PFSK-1 (cell line): ENCODE data around the gene PIEZO2.

Experiments used
- POLR2AphosphoS5 ChIP-seq: IDR thresholded peaks from 2 replicates; pipeline ENCODE4 v1.6.1; 2012; ENCODE audit warnings: low read depth, mild to moderate bottlenecking, control low read depth, low read length, moderate library complexity
- TAF1 ChIP-seq: IDR thresholded peaks from 2 replicates; pipeline ENCODE4 v1.6.1; 2012; ENCODE audit warnings: low read length, control low read depth, borderline replicate concordance; ENCODE audit not compliant: insufficient read depth
- TF ChIP-seq, protein P1 (sequence below), 2 experiments: IDR thresholded peaks; 2 replicates each; pipeline versions ENCODE4 v1.6.1 to v1.8.0; 2011 to 2012; ENCODE audit warnings: low read depth in 2 of 2, low read length in 2 of 2, control low read depth in 1 of 2, inconsistent platforms in 1 of 2, mild to moderate bottlenecking in 1 of 2, moderate library complexity in 1 of 2; ENCODE audit not compliant: insufficient read depth in 1 of 2

DNA sequence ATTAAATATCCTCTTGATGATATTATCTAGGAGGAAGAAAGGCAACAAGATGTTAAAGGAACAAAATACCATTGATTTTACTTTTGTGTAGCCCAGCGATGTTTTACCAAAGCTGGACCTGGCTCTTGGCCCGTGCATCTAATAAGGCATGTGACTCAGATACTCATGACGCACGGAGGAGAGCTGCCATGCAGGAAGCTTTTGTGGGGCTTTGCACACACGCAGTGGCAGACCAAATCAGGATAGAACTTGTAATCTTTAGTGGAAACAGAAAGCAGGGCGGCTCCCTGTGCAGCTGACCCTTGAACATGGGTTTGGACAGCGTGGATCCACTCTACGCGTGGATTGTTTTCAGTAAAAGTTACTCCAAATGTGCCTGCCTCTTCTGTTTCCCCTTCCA is 433.6 kb downstream of the PIEZO2 start:
- TF ChIP-seq POLR2AphosphoS5 (no peak), TAF1 (no peak)
- TF ChIP-seq, protein P1, sequence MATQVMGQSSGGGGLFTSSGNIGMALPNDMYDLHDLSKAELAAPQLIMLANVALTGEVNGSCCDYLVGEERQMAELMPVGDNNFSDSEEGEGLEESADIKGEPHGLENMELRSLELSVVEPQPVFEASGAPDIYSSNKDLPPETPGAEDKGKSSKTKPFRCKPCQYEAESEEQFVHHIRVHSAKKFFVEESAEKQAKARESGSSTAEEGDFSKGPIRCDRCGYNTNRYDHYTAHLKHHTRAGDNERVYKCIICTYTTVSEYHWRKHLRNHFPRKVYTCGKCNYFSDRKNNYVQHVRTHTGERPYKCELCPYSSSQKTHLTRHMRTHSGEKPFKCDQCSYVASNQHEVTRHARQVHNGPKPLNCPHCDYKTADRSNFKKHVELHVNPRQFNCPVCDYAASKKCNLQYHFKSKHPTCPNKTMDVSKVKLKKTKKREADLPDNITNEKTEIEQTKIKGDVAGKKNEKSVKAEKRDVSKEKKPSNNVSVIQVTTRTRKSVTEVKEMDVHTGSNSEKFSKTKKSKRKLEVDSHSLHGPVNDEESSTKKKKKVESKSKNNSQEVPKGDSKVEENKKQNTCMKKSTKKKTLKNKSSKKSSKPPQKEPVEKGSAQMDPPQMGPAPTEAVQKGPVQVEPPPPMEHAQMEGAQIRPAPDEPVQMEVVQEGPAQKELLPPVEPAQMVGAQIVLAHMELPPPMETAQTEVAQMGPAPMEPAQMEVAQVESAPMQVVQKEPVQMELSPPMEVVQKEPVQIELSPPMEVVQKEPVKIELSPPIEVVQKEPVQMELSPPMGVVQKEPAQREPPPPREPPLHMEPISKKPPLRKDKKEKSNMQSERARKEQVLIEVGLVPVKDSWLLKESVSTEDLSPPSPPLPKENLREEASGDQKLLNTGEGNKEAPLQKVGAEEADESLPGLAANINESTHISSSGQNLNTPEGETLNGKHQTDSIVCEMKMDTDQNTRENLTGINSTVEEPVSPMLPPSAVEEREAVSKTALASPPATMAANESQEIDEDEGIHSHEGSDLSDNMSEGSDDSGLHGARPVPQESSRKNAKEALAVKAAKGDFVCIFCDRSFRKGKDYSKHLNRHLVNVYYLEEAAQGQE (IDR thresholded peaks at IDR 0.05; ENCODE audit: insufficient read depth in 1 of 2, low read depth in 2 of 2, low read length in 2 of 2): no peak
